K562 (cell line): Measurements from ENCODE around the gene RASSF3. TPM values are rescaled to one million over a fixed set of nuclear protein-coding genes. Genes with fewer than 3 reads are reported as not detected.

Experiments used
- ATF1 ChIP-seq, 2 experiments: fragments of 450-650 bp in 1 of 2; IDR thresholded peaks; 2 replicates each; pipeline ENCODE4 v1.6.1; 2016; ENCODE audit warnings: missing compliant biosample characterization in 1 of 2, missing genetic modification characterization in 1 of 2
- BHLHE40 ChIP-seq: IDR thresholded peaks from 2 replicates; pipeline ENCODE4 v1.6.1; 2011; ENCODE audit warnings: low read length, improper control_type of control experiment
- CBX2 ChIP-seq: fragments of 200-600 bp; sonication (generic); IDR thresholded peaks from one replicate; pipeline ENCODE4 v1.6.1; 2012; ENCODE audit warnings: mild to moderate bottlenecking, low read length, inconsistent platforms; ENCODE audit not compliant: insufficient read depth, poor library complexity, severe bottlenecking
- COPS2 ChIP-seq: fragments of 450-650 bp; conservative IDR thresholded peaks from 2 replicates; pipeline ENCODE4 v1.6.1; 2016; ENCODE audit warnings: mild to moderate bottlenecking, moderate library complexity
- DACH1 ChIP-seq: fragments of 450-650 bp; IDR thresholded peaks from 2 replicates; pipeline ENCODE4 v1.6.1; 2018; ENCODE audit not compliant: partially characterized antibody
- DMBX1 ChIP-seq: fragments of 250-450 bp; sonication (Bioruptor Pico); IDR thresholded peaks from 2 replicates; pipeline ENCODE4 v1.8.0; 2022; ENCODE audit warnings: inconsistent platforms, mild to moderate bottlenecking, moderate library complexity, borderline replicate concordance
- ERF ChIP-seq: fragments of 450-650 bp; formaldehyde crosslinking; IDR thresholded peaks from 2 replicates; pipeline ENCODE4 v1.4.0; 2020; ENCODE audit warnings: mild to moderate bottlenecking, mixed read lengths
- EZH2 ChIP-seq: IDR thresholded peaks from 2 replicates; pipeline ENCODE4 v1.6.1; 2012; ENCODE audit warnings: low read depth, mild to moderate bottlenecking, inconsistent platforms, low read length, borderline replicate concordance
- FOXJ2 ChIP-seq: fragments of 200-800 bp; sonication (Bioruptor generic); IDR thresholded peaks from 2 replicates; pipeline ENCODE4 v1.6.1; 2016; ENCODE audit warnings: missing genetic modification characterization, missing compliant biosample characterization
- HMG20A ChIP-seq: fragments of 450-650 bp; formaldehyde crosslinking; conservative IDR thresholded peaks from 2 replicates; pipeline ENCODE4 v1.4.0; 2020; ENCODE audit warnings: mild to moderate bottlenecking, mixed read lengths
- HMGN3 ChIP-seq: IDR thresholded peaks from 2 replicates; pipeline ENCODE4 v1.6.1; 2011; ENCODE audit warnings: borderline replicate concordance, low read depth, mild to moderate bottlenecking, mixed read lengths, low read length; ENCODE audit not compliant: insufficient read length; ENCODE audit errors: extremely low read depth
- ILK ChIP-seq: fragments of 450-650 bp; IDR thresholded peaks from 2 replicates; pipeline ENCODE4 v1.6.1; 2016; ENCODE audit warnings: missing genetic modification characterization, low read depth, mild to moderate bottlenecking, missing compliant biosample characterization, moderate library complexity, borderline replicate concordance
- MAFF ChIP-seq: IDR thresholded peaks from 2 replicates; pipeline ENCODE4 v1.6.1; 2012; ENCODE audit warnings: low read length, improper control_type of control experiment
- MTF1 ChIP-seq: fragments of 250-450 bp; sonication (Bioruptor Pico); IDR thresholded peaks from 2 replicates; pipeline ENCODE4 v1.9.0; 2021; ENCODE audit warnings: moderate library complexity, mild to moderate bottlenecking, inconsistent platforms, borderline replicate concordance
- MYBL2 ChIP-seq, 2 experiments: fragments of 450-650 bp in 1 of 2; sonication (generic) in 1 of 2; formaldehyde crosslinking in 1 of 2; IDR thresholded peaks; 2 replicates each; pipeline versions ENCODE4 v1.6.1 to v1.8.1; 2017 to 2022; ENCODE audit warnings: borderline replicate concordance in 1 of 2, inconsistent platforms in 1 of 2, low read depth in 1 of 2, mild to moderate bottlenecking in 1 of 2, missing genetic modification reagents in 1 of 2, moderate library complexity in 1 of 2
- NCOR1 ChIP-seq: fragments of 450-650 bp; IDR thresholded peaks from 2 replicates; pipeline ENCODE4 v1.6.1; 2016; ENCODE audit warnings: mild to moderate bottlenecking, moderate library complexity
- NEUROD1 ChIP-seq: fragments of 150-350 bp; IDR thresholded peaks from 2 replicates; pipeline ENCODE4 v1.6.1; 2014; ENCODE audit warnings: borderline replicate concordance, low read length, low read depth; ENCODE audit not compliant: partially characterized antibody
- NR2C1 ChIP-seq, 2 experiments: fragments of 450-650 bp; IDR thresholded peaks; 2 replicates each; pipeline ENCODE4 v1.6.1; 2017; ENCODE audit warnings: mild to moderate bottlenecking in 2 of 2, antibody characterized with exemption in 1 of 2, inconsistent platforms in 1 of 2, missing compliant biosample characterization in 1 of 2, missing genetic modification characterization in 1 of 2
- PHB2 ChIP-seq: fragments of 450-650 bp; IDR thresholded peaks from 2 replicates; pipeline ENCODE4 v1.6.1; 2017; ENCODE audit warnings: low read depth
- ZBED1 ChIP-seq: IDR thresholded peaks from 2 replicates; pipeline ENCODE4 v1.6.1; 2014
- ZNF12 ChIP-seq: sonication (generic); formaldehyde crosslinking; IDR thresholded peaks from 2 replicates; pipeline ENCODE4 v1.4.0; 2020; ENCODE audit warnings: mild to moderate bottlenecking, missing genetic modification reagents
- ZNF41 ChIP-seq: fragments of 250-450 bp; sonication (Bioruptor Pico); conservative IDR thresholded peaks from 2 replicates; pipeline ENCODE4 v1.4.0; 2020; ENCODE audit warnings: mild to moderate bottlenecking
- ZNF586 ChIP-seq: fragments of 450-650 bp; formaldehyde crosslinking; conservative IDR thresholded peaks from 2 replicates; pipeline ENCODE4 v1.4.0; 2020; ENCODE audit warnings: mild to moderate bottlenecking, moderate library complexity
- ZNF778 ChIP-seq: fragments of 450-650 bp; formaldehyde crosslinking; IDR thresholded peaks from 2 replicates; pipeline ENCODE4 v1.4.0; 2020; ENCODE audit warnings: mild to moderate bottlenecking, moderate library complexity
- polyA plus RNA-seq, 8 experiments: library from polyadenylated mRNA; depleted of rRNA in 4 of 8; stranded (reverse) in 5 of 8; unstranded in 3 of 8; fragments of >200 nt; fragmentation: Nextera tagmentation in 2 of 8; fragmentation: Illumina TruSeq in 1 of 8; extraction: Ambion mirVana in 2 of 8; extraction: Trizol in 1 of 8; gene quantifications; 2 replicates each; pipeline versions ENCODE4 v1.2.1 to v1.2.3, GENCODE V29; 2011 to 2014; ENCODE audit warnings: inconsistent platforms in 1 of 8, missing spikeins in 1 of 8
- total RNA-seq, 7 experiments: library from RNA; depleted of rRNA in 6 of 7; stranded (reverse); fragments of >200 nt in 6 of 7; fragmentation: Illumina TruSeq in 2 of 7; extraction: Trizol in 2 of 7; gene quantifications; 2 replicates each; pipeline versions ENCODE4 v1.2.1 to v1.2.3, GENCODE V29; 2011 to 2021; ENCODE audit warnings: low replicate concordance in 1 of 7
- TF ChIP-seq, protein P1 (sequence below): fragments of 450-650 bp; IDR thresholded peaks from one replicate; pipeline ENCODE4 v1.6.1; 2018; ENCODE audit warnings: mild to moderate bottlenecking, moderate library complexity; ENCODE audit not compliant: partially characterized antibody
- TF ChIP-seq, protein P2 (sequence below): fragments of 250-450 bp; sonication (Bioruptor Pico); IDR thresholded peaks from 2 replicates; pipeline ENCODE4 v1.8.0; 2021; ENCODE audit warnings: mild to moderate bottlenecking, moderate library complexity

RASSF3 gene
- total and polyA plus RNA-seq, 9 of the 15 experiments (the other 6 are each of a cell fraction or from before 2014, with no cell fraction given): 3.7 to 39.2 (median 20.2) TPM

DNA sequence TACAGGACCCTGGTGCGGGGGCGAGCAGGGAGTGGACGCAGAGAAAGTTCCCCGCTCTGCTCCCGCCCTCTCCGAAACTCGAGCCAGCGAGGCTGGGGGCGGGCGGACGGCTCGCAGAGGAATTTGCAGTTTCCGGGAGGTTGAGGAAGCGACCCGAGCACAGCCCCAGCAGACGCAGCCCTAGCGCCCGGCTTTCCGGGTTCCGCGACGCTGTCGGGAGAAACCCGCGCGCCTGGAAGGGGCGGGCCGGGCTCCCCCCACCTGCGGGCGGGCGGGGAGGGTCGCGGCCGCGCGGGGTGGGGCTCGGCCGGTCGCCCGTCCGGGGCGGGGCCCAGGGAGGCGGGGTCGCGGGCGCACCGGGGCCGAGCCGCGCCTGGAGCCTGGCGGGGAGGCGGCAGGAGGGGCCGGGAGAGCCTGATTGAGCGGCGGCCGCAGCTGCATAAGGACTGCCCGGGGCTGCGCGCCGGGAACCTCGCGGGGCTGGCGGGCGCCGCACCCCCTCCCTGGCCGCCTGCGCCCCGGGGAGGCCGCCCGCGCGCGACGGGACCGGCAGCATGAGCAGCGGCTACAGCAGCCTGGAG is at the start of gene RASSF3 (continued):
- no peak for TF ChIP-seq FOXJ2 (tag)
- no peak for TF ChIP-seq ZBED1
- TF ChIP-seq DMBX1: no peak
- no peak for TF ChIP-seq BHLHE40
- no peak for TF ChIP-seq EZH2
- no peak for TF ChIP-seq PHB2
- no peak for TF ChIP-seq NR2C1 (IDR thresholded peaks at IDR 0.05)
- TF ChIP-seq NR2C1 (tag; IDR thresholded peaks at IDR 0.05): no peak
- no peak for TF ChIP-seq DACH1
- TF ChIP-seq NEUROD1: no peak
- TF ChIP-seq, protein P1, sequence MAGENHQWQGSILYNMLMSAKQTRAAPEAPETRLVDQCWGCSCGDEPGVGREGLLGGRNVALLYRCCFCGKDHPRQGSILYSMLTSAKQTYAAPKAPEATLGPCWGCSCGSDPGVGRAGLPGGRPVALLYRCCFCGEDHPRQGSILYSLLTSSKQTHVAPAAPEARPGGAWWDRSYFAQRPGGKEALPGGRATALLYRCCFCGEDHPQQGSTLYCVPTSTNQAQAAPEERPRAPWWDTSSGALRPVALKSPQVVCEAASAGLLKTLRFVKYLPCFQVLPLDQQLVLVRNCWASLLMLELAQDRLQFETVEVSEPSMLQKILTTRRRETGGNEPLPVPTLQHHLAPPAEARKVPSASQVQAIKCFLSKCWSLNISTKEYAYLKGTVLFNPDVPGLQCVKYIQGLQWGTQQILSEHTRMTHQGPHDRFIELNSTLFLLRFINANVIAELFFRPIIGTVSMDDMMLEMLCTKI: no peak
- no peak for TF ChIP-seq MTF1 (CRISPR knock-in tag)
- no peak for TF ChIP-seq ZNF41 (CRISPR knock-in tag)
- TF ChIP-seq COPS2: no peak
- no peak for TF ChIP-seq ATF1 (CRISPR knock-in tag; IDR thresholded peaks at IDR 0.05)
- TF ChIP-seq ATF1 (tag; IDR thresholded peaks at IDR 0.05): no peak
- TF ChIP-seq ZNF778 (CRISPR knock-in tag): no peak
- no peak for TF ChIP-seq NCOR1
- TF ChIP-seq HMG20A: no peak
- TF ChIP-seq MAFF: no peak
- no peak for TF ChIP-seq CBX2
- no peak for TF ChIP-seq ILK (tag)
- TF ChIP-seq ZNF586 (CRISPR knock-in tag): no peak
- TF ChIP-seq, protein P2, sequence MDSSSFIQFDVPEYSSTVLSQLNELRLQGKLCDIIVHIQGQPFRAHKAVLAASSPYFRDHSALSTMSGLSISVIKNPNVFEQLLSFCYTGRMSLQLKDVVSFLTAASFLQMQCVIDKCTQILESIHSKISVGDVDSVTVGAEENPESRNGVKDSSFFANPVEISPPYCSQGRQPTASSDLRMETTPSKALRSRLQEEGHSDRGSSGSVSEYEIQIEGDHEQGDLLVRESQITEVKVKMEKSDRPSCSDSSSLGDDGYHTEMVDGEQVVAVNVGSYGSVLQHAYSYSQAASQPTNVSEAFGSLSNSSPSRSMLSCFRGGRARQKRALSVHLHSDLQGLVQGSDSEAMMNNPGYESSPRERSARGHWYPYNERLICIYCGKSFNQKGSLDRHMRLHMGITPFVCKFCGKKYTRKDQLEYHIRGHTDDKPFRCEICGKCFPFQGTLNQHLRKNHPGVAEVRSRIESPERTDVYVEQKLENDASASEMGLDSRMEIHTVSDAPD (CRISPR knock-in tag): no peak
- no peak for TF ChIP-seq ERF
- TF ChIP-seq MYBL2 (IDR thresholded peaks at IDR 0.05; ENCODE audit: low read depth): no peak
- no peak for TF ChIP-seq MYBL2 (CRISPR knock-in tag; IDR thresholded peaks at IDR 0.05; ENCODE audit: borderline replicate concordance)
- peak; percentile 21 for TF ChIP-seq HMGN3
- no peak for TF ChIP-seq ZNF12 (CRISPR knock-in tag)
